SU-DHL-6 (cell line): Measurements from ENCODE around the gene PDE4B.
A peak's percentile ranks its signal among the peaks of the same experiment; 100 is the strongest.

Experiments used
- H2AFZ ChIP-seq: fragments of 200-600 bp; sonication (generic); 2 replicates; pipeline ENCODE4 v1.6.1; 2014; ENCODE audit warnings: low read depth, mild to moderate bottlenecking, moderate library complexity, mixed read lengths, antibody characterized with exemption, low read length; ENCODE audit not compliant: severe bottlenecking
- H3F3A ChIP-seq: fragments of 200-600 bp; shearing (Covaris generic); 2 replicates; pipeline ENCODE4 v1.6.0; 2016; ENCODE audit warnings: antibody characterized with exemption, mild to moderate bottlenecking; ENCODE audit not compliant: insufficient read depth
- H3K27ac ChIP-seq: fragments of 200-600 bp; sonication (generic); 2 replicates; pipeline ENCODE4 v1.5.1; 2016; ENCODE audit warnings: low read depth, mild to moderate bottlenecking, low read length, moderate library complexity, mixed read lengths
- H3K27me3 ChIP-seq: fragments of 200-600 bp; sonication (generic), shearing (Covaris generic); 2 replicates; pipeline ENCODE4 v1.6.0; 2014; ENCODE audit warnings: mild to moderate bottlenecking, low read length
- H3K36me3 ChIP-seq: fragments of 200-600 bp; sonication (generic); 2 replicates; pipeline ENCODE4 v1.6.1; 2014; ENCODE audit warnings: mild to moderate bottlenecking, low read length, mixed read lengths
- H3K4me2 ChIP-seq: fragments of 300-600, 200-600 bp; shearing (Covaris generic), sonication (generic); 2 replicates; pipeline ENCODE4 v1.6.0; 2014; ENCODE audit warnings: low read length, low read depth, mild to moderate bottlenecking; ENCODE audit not compliant: poor library complexity, severe bottlenecking
- H3K4me3 ChIP-seq: fragments of 200-600 bp; sonication (generic); 2 replicates; pipeline ENCODE4 v1.5.1; 2014; ENCODE audit warnings: antibody characterized with exemption, low read length, mild to moderate bottlenecking, mixed read lengths; ENCODE audit not compliant: insufficient read depth, poor library complexity, severe bottlenecking
- H3K79me2 ChIP-seq: fragments of 200-600 bp; sonication (generic); 2 replicates; pipeline ENCODE4 v1.6.1; 2014; ENCODE audit warnings: mild to moderate bottlenecking, low read length, moderate library complexity; ENCODE audit not compliant: insufficient read depth
- H3K9ac ChIP-seq: fragments of 200-600 bp; sonication (generic); 2 replicates; pipeline ENCODE4 v1.7.0; 2014; ENCODE audit warnings: mild to moderate bottlenecking, low read length
- H3K9me2 ChIP-seq: fragments of 200-600 bp; sonication (generic); replicated peaks from 2 replicates; pipeline ENCODE4 v1.6.1; 2014; ENCODE audit warnings: low read length; ENCODE audit not compliant: insufficient read depth
- H3K9me3 ChIP-seq: fragments of 200-600 bp; sonication (generic); 2 replicates; pipeline ENCODE4 v1.6.1; 2014; ENCODE audit warnings: low read length, mixed read lengths; ENCODE audit not compliant: insufficient read depth
- H4K20me1 ChIP-seq: fragments of 200-600 bp; sonication (generic); 2 replicates; pipeline ENCODE4 v1.6.1; 2014; ENCODE audit warnings: low read depth, mild to moderate bottlenecking, antibody characterized with exemption, low read length, moderate library complexity, mixed read lengths
- EZH2phosphoT487 ChIP-seq: fragments of 200-600 bp; sonication (generic), shearing (Covaris generic); conservative IDR thresholded peaks from 2 replicates; pipeline ENCODE4 v1.6.1; 2018; ENCODE audit warnings: mild to moderate bottlenecking, antibody characterized with exemption, low read length, moderate library complexity, mixed read lengths
- TF ChIP-seq, protein P1 (sequence below): fragments of 200-600 bp; sonication (generic); IDR thresholded peaks from one replicate; pipeline ENCODE4 v1.5.1; 2017; ENCODE audit warnings: antibody characterized with exemption, mild to moderate bottlenecking, low read length, moderate library complexity; ENCODE audit not compliant: insufficient read depth, poor library complexity, severe bottlenecking

The PDE4B gene

DNA sequence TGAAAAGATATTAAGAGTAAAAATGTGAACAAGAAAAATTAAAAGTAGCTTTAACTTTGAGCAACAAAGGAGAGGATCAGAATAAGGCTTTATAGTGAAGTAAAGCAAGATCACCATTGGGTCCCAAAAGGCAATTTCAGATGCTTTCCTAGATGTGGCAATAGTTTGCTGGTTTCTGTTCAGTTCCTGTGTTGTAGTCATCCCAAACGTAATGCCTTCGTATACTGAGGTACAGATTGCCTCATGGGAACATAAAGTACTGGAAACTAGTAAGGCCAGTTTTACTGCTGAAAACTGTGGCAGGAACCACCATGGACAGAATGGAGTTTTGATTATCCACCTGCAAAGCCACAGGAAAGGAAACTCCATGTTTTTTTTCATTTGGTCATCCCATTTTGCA is 457.8 kb downstream of the PDE4B start:
- H3K4me3 ChIP-seq: no peak overlapping the region
- H3K79me2 ChIP-seq: no peaks in the 10 kb centered on the region
- H3K9me2 ChIP-seq: no peaks in the 10 kb centered on the region
- no peaks in the 10 kb centered on the region for H3K9me3 ChIP-seq
- TF ChIP-seq, protein P1, sequence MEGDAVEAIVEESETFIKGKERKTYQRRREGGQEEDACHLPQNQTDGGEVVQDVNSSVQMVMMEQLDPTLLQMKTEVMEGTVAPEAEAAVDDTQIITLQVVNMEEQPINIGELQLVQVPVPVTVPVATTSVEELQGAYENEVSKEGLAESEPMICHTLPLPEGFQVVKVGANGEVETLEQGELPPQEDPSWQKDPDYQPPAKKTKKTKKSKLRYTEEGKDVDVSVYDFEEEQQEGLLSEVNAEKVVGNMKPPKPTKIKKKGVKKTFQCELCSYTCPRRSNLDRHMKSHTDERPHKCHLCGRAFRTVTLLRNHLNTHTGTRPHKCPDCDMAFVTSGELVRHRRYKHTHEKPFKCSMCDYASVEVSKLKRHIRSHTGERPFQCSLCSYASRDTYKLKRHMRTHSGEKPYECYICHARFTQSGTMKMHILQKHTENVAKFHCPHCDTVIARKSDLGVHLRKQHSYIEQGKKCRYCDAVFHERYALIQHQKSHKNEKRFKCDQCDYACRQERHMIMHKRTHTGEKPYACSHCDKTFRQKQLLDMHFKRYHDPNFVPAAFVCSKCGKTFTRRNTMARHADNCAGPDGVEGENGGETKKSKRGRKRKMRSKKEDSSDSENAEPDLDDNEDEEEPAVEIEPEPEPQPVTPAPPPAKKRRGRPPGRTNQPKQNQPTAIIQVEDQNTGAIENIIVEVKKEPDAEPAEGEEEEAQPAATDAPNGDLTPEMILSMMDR: no peak
- no peak for TF ChIP-seq EZH2phosphoT487
- no peaks in the 10 kb centered on the region for H3K27me3 ChIP-seq
- H3K9ac ChIP-seq: no peak overlapping the region
- no peak overlapping the region for H3K27ac ChIP-seq
- H3F3A ChIP-seq: no peaks in the 10 kb centered on the region
- H4K20me1 ChIP-seq: no peaks in the 10 kb centered on the region
- H2AFZ ChIP-seq: no peak overlapping the region
- no peak overlapping the region for H3K4me2 ChIP-seq
- no peaks in the 10 kb centered on the region for H3K36me3 ChIP-seq

GRCh38 chr1:66251546-66251945 is 458.9 kb downstream of the PDE4B start:
- no peaks in the 10 kb centered on the region for H4K20me1 ChIP-seq
- no peak overlapping the region for H2AFZ ChIP-seq
- H3F3A ChIP-seq: no peaks in the 10 kb centered on the region
- H3K4me3 ChIP-seq: no peak overlapping the region
- no peaks in the 10 kb centered on the region for H3K36me3 ChIP-seq
- no peaks in the 10 kb centered on the region for H3K79me2 ChIP-seq
- H3K9me3 ChIP-seq: no peaks in the 10 kb centered on the region
- no peak overlapping the region for H3K27ac ChIP-seq
- H3K9ac ChIP-seq: no peak overlapping the region
- no peaks in the 10 kb centered on the region for H3K27me3 ChIP-seq
- TF ChIP-seq EZH2phosphoT487: no peak
- TF ChIP-seq, protein P1: no peak
- H3K4me2 ChIP-seq: no peak overlapping the region
- no peaks in the 10 kb centered on the region for H3K9me2 ChIP-seq

DNA sequence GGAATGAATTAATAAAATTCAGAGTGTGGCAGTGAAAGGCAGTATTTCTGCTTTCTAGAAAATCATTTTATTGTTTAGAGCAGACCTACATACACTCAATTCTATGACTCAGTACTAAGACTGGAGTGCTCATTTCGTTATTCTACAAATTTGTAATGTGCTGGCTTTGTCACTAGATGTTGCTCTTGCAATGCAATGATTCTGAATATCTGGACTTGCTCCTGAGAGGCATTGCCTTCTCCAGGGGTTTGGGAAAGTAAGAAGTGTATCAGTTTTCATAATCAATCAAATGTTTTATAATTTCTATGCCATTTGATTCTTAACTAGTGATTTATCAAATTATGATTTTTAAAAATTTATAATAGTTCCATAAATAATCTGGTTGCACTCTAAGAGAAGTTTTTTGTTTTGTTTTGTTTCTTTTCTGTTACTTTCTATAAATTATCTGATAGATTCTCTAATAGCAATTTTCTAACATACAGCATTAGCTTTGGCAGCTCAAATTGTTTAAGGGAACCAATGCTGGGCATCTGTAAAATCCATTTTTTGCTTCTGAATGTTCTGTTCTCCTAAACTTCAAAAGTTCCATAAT is 460.7 kb downstream of the PDE4B start:
- H3F3A ChIP-seq: no peaks in the 10 kb centered on the region
- TF ChIP-seq, protein P1: peak; percentile 21
- TF ChIP-seq EZH2phosphoT487: no peak
- H3K4me2 ChIP-seq: no peak overlapping the region
- H3K79me2 ChIP-seq: no peaks in the 10 kb centered on the region
- H2AFZ ChIP-seq: no peak overlapping the region
- no peak overlapping the region for H3K9ac ChIP-seq
- no peaks in the 10 kb centered on the region for H3K27me3 ChIP-seq
- H3K9me3 ChIP-seq: no peaks in the 10 kb centered on the region
- H3K4me3 ChIP-seq: no peak overlapping the region
- no peaks in the 10 kb centered on the region for H4K20me1 ChIP-seq
- no peaks in the 10 kb centered on the region for H3K9me2 ChIP-seq
- H3K27ac ChIP-seq: no peak overlapping the region
- no peaks in the 10 kb centered on the region for H3K36me3 ChIP-seq

DNA sequence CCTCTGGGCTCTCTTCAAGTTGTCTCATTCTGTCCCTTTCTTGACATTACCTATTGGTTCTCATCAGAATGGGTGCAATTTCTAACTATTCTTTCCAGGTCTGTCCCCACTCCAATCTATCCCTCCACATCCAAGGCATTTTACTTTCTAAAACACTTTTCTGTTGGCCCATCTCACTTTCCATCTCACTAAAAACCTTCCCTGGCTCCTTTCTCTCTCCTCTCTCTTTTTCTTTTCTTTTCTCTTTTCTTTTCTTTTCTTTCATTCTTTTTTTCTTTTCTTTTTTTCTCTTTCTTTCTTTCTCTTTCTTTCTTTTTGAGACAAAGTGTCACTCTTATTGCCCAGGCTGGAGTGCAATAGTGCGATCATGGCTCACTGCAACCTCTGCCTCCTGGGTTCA is 462.1 kb downstream of the PDE4B start:
- no peak overlapping the region for H3K9ac ChIP-seq
- no peaks in the 10 kb centered on the region for H3K9me3 ChIP-seq
- H3K4me2 ChIP-seq: no peak overlapping the region
- no peaks in the 10 kb centered on the region for H3K36me3 ChIP-seq
- no peaks in the 10 kb centered on the region for H3K79me2 ChIP-seq
- H4K20me1 ChIP-seq: no peaks in the 10 kb centered on the region
- TF ChIP-seq, protein P1: no peak
- TF ChIP-seq EZH2phosphoT487: no peak
- H3K27me3 ChIP-seq: no peaks in the 10 kb centered on the region
- no peaks in the 10 kb centered on the region for H3F3A ChIP-seq
- no peak overlapping the region for H3K4me3 ChIP-seq
- H2AFZ ChIP-seq: no peak overlapping the region
- no peak overlapping the region for H3K27ac ChIP-seq
- H3K9me2 ChIP-seq: no peaks in the 10 kb centered on the region
